SK-N-SH (cell line): ENCODE results near the gene ZBED1. TPM values are rescaled to one million over a fixed set of nuclear protein-coding genes. Genes with fewer than 3 reads are reported as not detected.

ENCODE experiments used
- CTCF ChIA-PET: fragments of 300-600, 350-600 bp; formaldehyde crosslinking; extraction: SDS; loops from one replicate; lab custom pipeline; 2021; lab: Yijun Ruan, JAX
- POLR2A ChIA-PET: fragments of 350-600 bp; sonication (Branson Sonifier 250); formaldehyde crosslinking; extraction: SDS; loops from one replicate; lab custom pipeline; 2020; ENCODE audit warnings: antibody characterized with exemption, inconsistent platforms; lab: Yijun Ruan, JAX
- DNase-seq: peaks from one replicate; pipeline ENCODE4 v3.0.0; 2012
- H2AFZ ChIP-seq: fragments of 200-600 bp; sonication (generic); 2 replicates; pipeline ENCODE4 v1.8.1; 2016; ENCODE audit warnings: antibody characterized with exemption, mild to moderate bottlenecking, low read depth
- H3F3A ChIP-seq: fragments of 200-600 bp; sonication (generic); replicated peaks from 2 replicates; pipeline ENCODE3; 2016; ENCODE audit warnings: antibody characterized with exemption, mild to moderate bottlenecking; ENCODE audit not compliant: insufficient read depth
- H3K27ac ChIP-seq, 2 experiments: fragments of 200-500 bp in 1 of 2; fragments of 200-600 bp in 1 of 2; sonication (Bioruptor generic) in 1 of 2; sonication (generic), shearing (Covaris generic) in 1 of 2; 2 replicates each; pipeline versions ENCODE4 v1.5.1 to v1.6.1; 2014 to 2016; ENCODE audit warnings: low read depth in 2 of 2, inconsistent platforms in 1 of 2, low read length in 1 of 2, mild to moderate bottlenecking in 1 of 2, mixed read lengths in 1 of 2
- H3K27me3 ChIP-seq: fragments of 200-600 bp; sonication (generic), shearing (Covaris generic); 2 replicates; pipeline ENCODE4 v1.6.1; 2016; ENCODE audit warnings: mixed run types; ENCODE audit not compliant: insufficient read depth
- H3K36me3 ChIP-seq, 2 experiments: fragments of 200-500 bp in 1 of 2; fragments of 200-600 bp in 1 of 2; sonication (Bioruptor generic) in 1 of 2; sonication (generic) in 1 of 2; replicated peaks in 1 of 2; 2 replicates each; pipeline versions ENCODE3 to v1.5.1; 2014 to 2016; ENCODE audit warnings: low read length in 1 of 2, mild to moderate bottlenecking in 1 of 2; ENCODE audit not compliant: insufficient read depth in 2 of 2, control insufficient read depth in 1 of 2
- H3K4me1 ChIP-seq, 2 experiments: fragments of 200-500 bp in 1 of 2; fragments of 200-600 bp in 1 of 2; sonication (Bioruptor generic) in 1 of 2; sonication (generic), shearing (Covaris generic) in 1 of 2; 2 replicates each; pipeline versions ENCODE4 v1.5.1 to v1.6.1; 2014 to 2016; ENCODE audit warnings: low read depth in 1 of 2, low read length in 1 of 2, mixed run types in 1 of 2; ENCODE audit not compliant: insufficient read depth in 2 of 2, control insufficient read depth in 1 of 2
- H3K4me2 ChIP-seq: fragments of 200-600 bp; sonication (generic), shearing (Covaris generic); 2 replicates; pipeline ENCODE4 v1.6.1; 2017; ENCODE audit warnings: mixed run types
- H3K4me3 ChIP-seq, 2 experiments: fragments of 200-500 bp in 1 of 2; fragments of 200-600 bp in 1 of 2; sonication (Bioruptor generic) in 1 of 2; sonication (generic), shearing (Covaris generic) in 1 of 2; 2 replicates each; pipeline versions ENCODE4 v1.5.1 to v1.8.1; 2014 to 2016; ENCODE audit warnings: low read depth in 2 of 2, inconsistent platforms in 1 of 2, low read length in 1 of 2, mild to moderate bottlenecking in 1 of 2, mixed read lengths in 1 of 2, moderate library complexity in 1 of 2
- H3K79me2 ChIP-seq: fragments of 200-600 bp; sonication (generic); 2 replicates; pipeline ENCODE4 v1.8.1; 2017; ENCODE audit warnings: mild to moderate bottlenecking; ENCODE audit not compliant: insufficient read depth
- H3K9ac ChIP-seq: fragments of 200-600 bp; sonication (generic); 2 replicates; pipeline ENCODE4 v1.6.1; 2017; ENCODE audit warnings: mixed run types
- H3K9me2 ChIP-seq: fragments of 200-600 bp; sonication (generic); 2 replicates; pipeline ENCODE4 v1.6.1; 2017; ENCODE audit warnings: mixed run types
- H3K9me3 ChIP-seq: fragments of 200-600 bp; sonication (generic); 2 replicates; pipeline ENCODE4 v1.6.1; 2017; ENCODE audit warnings: mixed run types, mild to moderate bottlenecking, moderate library complexity
- H4K20me1 ChIP-seq: fragments of 200-600 bp; sonication (generic); 2 replicates; pipeline ENCODE4 v1.6.1; 2017; ENCODE audit warnings: mild to moderate bottlenecking, mixed run types; ENCODE audit not compliant: insufficient read depth
- CHD2 ChIP-seq: fragments of 150-350 bp; IDR thresholded peaks from 2 replicates; pipeline ENCODE4 v1.6.1; 2018; ENCODE audit warnings: low read length; ENCODE audit not compliant: partially characterized antibody
- EP300 ChIP-seq, 2 experiments: IDR thresholded peaks; 2 replicates each; pipeline versions ENCODE4 v1.4.0 to v1.6.1; 2012; ENCODE audit warnings: borderline replicate concordance in 1 of 2, low read depth in 1 of 2, low read length in 1 of 2
- EZH2phosphoT487 ChIP-seq: fragments of 200-600 bp; sonication (generic); IDR thresholded peaks from 2 replicates; pipeline ENCODE4 v1.6.1; 2017; ENCODE audit warnings: low read depth, mixed run types, mild to moderate bottlenecking, antibody characterized with exemption, moderate library complexity, borderline replicate concordance
- FOSL2 ChIP-seq: IDR thresholded peaks from 2 replicates; pipeline ENCODE4 v1.4.0; 2012; ENCODE audit warnings: low read depth, mild to moderate bottlenecking, moderate library complexity, borderline replicate concordance
- FOXJ3 ChIP-seq: sonication (generic); formaldehyde crosslinking; IDR thresholded peaks from 2 replicates; pipeline ENCODE4 v1.5.1; 2020; ENCODE audit warnings: mild to moderate bottlenecking, missing genetic modification reagents
- FOXM1 ChIP-seq: IDR thresholded peaks from 2 replicates; pipeline ENCODE4 v1.4.0; 2012; ENCODE audit warnings: low read depth, mild to moderate bottlenecking
- IRF3 ChIP-seq: fragments of 150-350 bp; IDR thresholded peaks from 2 replicates; pipeline ENCODE4 v1.6.1; 2016; ENCODE audit warnings: mild to moderate bottlenecking, low read depth, low read length
- JUND ChIP-seq: IDR thresholded peaks from 2 replicates; pipeline ENCODE4 v1.4.0; 2012
- MXI1 ChIP-seq: IDR thresholded peaks from 2 replicates; pipeline ENCODE4 v1.6.1; 2012; ENCODE audit warnings: mild to moderate bottlenecking, low read depth, low read length, improper control_type of control experiment
- NFIC ChIP-seq: IDR thresholded peaks from 2 replicates; pipeline ENCODE4 v1.4.0; 2012; ENCODE audit warnings: borderline replicate concordance
- NRF1 ChIP-seq: IDR thresholded peaks from 2 replicates; pipeline ENCODE4 v1.6.1; 2012; ENCODE audit warnings: low read depth, mild to moderate bottlenecking, low read length
- POLR2AphosphoS5 ChIP-seq: IDR thresholded peaks from 2 replicates; pipeline ENCODE4 v1.6.1; 2012; ENCODE audit warnings: low read depth, low read length
- RFX5 ChIP-seq: IDR thresholded peaks from 2 replicates; pipeline ENCODE4 v1.6.1; 2012; ENCODE audit warnings: mild to moderate bottlenecking, improper control_type of control experiment, low read length
- RXRA ChIP-seq: IDR thresholded peaks from 2 replicates; pipeline ENCODE4 v1.4.0; 2012; ENCODE audit warnings: low read depth, mild to moderate bottlenecking, borderline replicate concordance
- TAF1 ChIP-seq: IDR thresholded peaks from 2 replicates; pipeline ENCODE4 v1.6.1; 2012; ENCODE audit warnings: low read depth, mild to moderate bottlenecking, low read length, moderate library complexity, borderline replicate concordance
- TCF12 ChIP-seq: IDR thresholded peaks from 2 replicates; pipeline ENCODE4 v1.4.0; 2012
- ZBTB33 ChIP-seq: IDR thresholded peaks from 2 replicates; pipeline ENCODE4 v1.4.0; 2012; ENCODE audit warnings: low read depth, borderline replicate concordance
- WGBS: methylation state at CpG from one replicate; pipeline ENCODE4 v1.1.6; 2017; ENCODE audit warnings: low lambda C conversion rate; 5-methylcytosine and 5-hydroxymethylcytosine counted together
- polyA plus RNA-seq, 3 experiments: library from polyadenylated mRNA; depleted of rRNA; stranded (reverse); fragments of >200 nt; gene quantifications; 2 replicates each; pipeline ENCODE4 v1.2.3, GENCODE V29; 2012

Gene ZBED1
- polyA plus RNA-seq, 1 of the 3 experiments (the other 2 are of a cell fraction), result 16.7 TPM

DNA sequence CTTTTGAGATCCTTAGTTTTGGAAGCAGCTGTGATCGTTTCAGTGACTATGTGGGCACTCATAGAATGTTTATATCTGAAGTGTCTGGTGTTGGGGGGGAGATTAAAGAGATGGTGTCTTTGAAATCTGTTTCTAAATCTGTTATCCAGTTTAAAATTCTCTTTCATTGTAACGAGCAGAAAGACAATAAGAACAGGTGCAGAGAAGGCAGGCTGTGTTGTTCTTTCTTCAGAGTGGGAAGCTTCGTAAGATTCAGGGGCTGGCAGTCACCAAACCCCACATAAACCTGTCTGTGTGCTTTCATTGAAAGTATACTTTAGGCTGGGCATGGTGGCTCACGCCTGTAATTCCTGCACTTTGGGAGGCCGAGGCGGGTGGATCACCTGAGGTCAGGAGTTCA lies 16.3 kb upstream of the ZBED1 start:
- Histone ChIP-seq H2AFZ (no peak overlapping the region), H3K9ac (no peak overlapping the region), H3K36me3 (no peaks in the 10 kb centered on the region), H3K4me3 (no peak overlapping the region), H3K27ac (no peak overlapping the region), H3K4me2 (no peak overlapping the region), H3K79me2 (no peaks in the 10 kb centered on the region), H3K27me3 (peaks cover 4% of the 10 kb centered on the region; the same call in 1 of the 2 replicates), H4K20me1 (no peaks in the 10 kb centered on the region), H3K4me1 (no peaks in the 10 kb centered on the region), H3K9me2 (no peaks in the 10 kb centered on the region), H3F3A (no peaks in the 10 kb centered on the region), H3K9me3 (no peaks in the 10 kb centered on the region)
- ChIA-PET POLR2A (no interaction called here), CTCF (no interaction called here)
- WGBS, result 37% methylated on average over 6 of the region's 6 CpGs
- TF ChIP-seq POLR2AphosphoS5 (no peak), IRF3 (no peak), JUND (no peak), EP300 (IDR thresholded peaks at IDR 0.05; ENCODE audit: borderline replicate concordance in 1 of 2, low read depth in 1 of 2, low read length in 1 of 2) (no peak)
- no peak for DNase-seq

DNA sequence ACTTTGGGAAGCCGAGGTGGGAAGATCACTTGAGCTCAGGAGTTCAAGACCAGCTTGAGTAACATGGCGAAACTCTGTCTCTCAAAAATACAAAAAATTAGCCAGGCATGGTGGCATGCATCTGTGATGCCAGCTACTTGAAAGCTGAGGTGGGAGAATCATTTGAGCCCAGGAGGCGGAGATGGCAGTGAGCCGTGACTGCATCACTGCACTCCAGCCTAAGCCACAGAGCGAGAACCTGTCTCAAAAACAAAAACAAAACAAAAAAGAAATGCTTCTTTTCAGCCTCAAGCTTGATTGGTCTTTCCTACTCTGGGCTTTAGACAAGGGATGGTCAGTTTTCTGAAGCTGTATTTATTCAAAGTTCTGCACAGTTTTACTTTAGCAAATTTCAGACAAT lies 15.8 kb upstream of the ZBED1 start:
- ChIA-PET CTCF (no interaction called here), POLR2A (no interaction called here)
- TF ChIP-seq FOSL2 (no peak), CHD2 (no peak), FOXM1 (no peak), TCF12 (no peak), FOXJ3 (CRISPR knock-in tag) (no peak), NFIC (no peak), RXRA (no peak), EZH2phosphoT487 (no peak), NRF1 (no peak), IRF3 (no peak), EP300 (IDR thresholded peaks at IDR 0.05; ENCODE audit: borderline replicate concordance in 1 of 2, low read depth in 1 of 2, low read length in 1 of 2) (no peak), ZBTB33 (no peak), RFX5 (no peak), TAF1 (no peak), MXI1 (no peak), POLR2AphosphoS5 (no peak)
- Histone ChIP-seq H3K9ac (no peak overlapping the region), H3K4me1 (no peaks in the 10 kb centered on the region), H3K4me3 (no peak overlapping the region), H3K27me3 (peaks cover 4% of the 10 kb centered on the region; the same call in 1 of the 2 replicates), H3K4me2 (no peak overlapping the region), H3K79me2 (no peaks in the 10 kb centered on the region), H3K36me3 (no peaks in the 10 kb centered on the region), H4K20me1 (no peaks in the 10 kb centered on the region), H3K27ac (no peak overlapping the region), H3K9me3 (no peaks in the 10 kb centered on the region), H3F3A (no peaks in the 10 kb centered on the region), H3K9me2 (no peaks in the 10 kb centered on the region), H2AFZ (no peak overlapping the region)
- 29% methylated on average over 5 of the region's 5 CpGs for WGBS
- DNase-seq, result no peak
